IgD-negative memory B cell (primary cell): ENCODE data around the gene CMPK2. TPM values are rescaled to one million over a fixed set of nuclear protein-coding genes. Genes with fewer than 3 reads are reported as not detected.
A peak's percentile ranks its signal among the peaks of the same experiment; 100 is the strongest.

ENCODE experiments used
- H3K27ac Mint-ChIP-seq, 3 donors: one replicate each; pipeline ENCODE4 v1.8.0; 2020 to 2022; ENCODE audit warnings: mild to moderate bottlenecking in 3 of 3, mixed read lengths in 3 of 3, moderate library complexity in 1 of 3
- H3K27me3 Mint-ChIP-seq: one replicate; pipeline ENCODE4 v1.8.0; 2021; ENCODE audit warnings: mixed read lengths
- H3K36me3 Mint-ChIP-seq: one replicate; pipeline ENCODE4 v1.8.0; 2020; ENCODE audit warnings: mild to moderate bottlenecking, mixed read lengths
- H3K4me1 Mint-ChIP-seq, 3 donors: one replicate each; pipeline ENCODE4 v1.8.0; 2020 to 2022; ENCODE audit warnings: mixed read lengths in 3 of 3, mild to moderate bottlenecking in 1 of 3
- H3K4me3 Mint-ChIP-seq, 4 donors: one replicate each; pipeline ENCODE4 v1.8.0; 2020 to 2022; ENCODE audit warnings: mild to moderate bottlenecking in 4 of 4, mixed read lengths in 4 of 4, moderate library complexity in 3 of 4
- H3K9me3 Mint-ChIP-seq, 3 donors: one replicate each; pipeline ENCODE4 v1.8.0; 2020 to 2021; ENCODE audit warnings: mixed read lengths in 3 of 3, mild to moderate bottlenecking in 1 of 3
- polyA plus RNA-seq: library from polyadenylated mRNA; unstranded; fragments of 300-500 nt; fragmentation: Illumina TruSeq; gene quantifications from one replicate; pipeline ENCODE4 v1.2.3, GENCODE V29; 2021

The CMPK2 gene
- polyA plus RNA-seq, 1 donor from 2014 or later = 4.6 TPM

DNA sequence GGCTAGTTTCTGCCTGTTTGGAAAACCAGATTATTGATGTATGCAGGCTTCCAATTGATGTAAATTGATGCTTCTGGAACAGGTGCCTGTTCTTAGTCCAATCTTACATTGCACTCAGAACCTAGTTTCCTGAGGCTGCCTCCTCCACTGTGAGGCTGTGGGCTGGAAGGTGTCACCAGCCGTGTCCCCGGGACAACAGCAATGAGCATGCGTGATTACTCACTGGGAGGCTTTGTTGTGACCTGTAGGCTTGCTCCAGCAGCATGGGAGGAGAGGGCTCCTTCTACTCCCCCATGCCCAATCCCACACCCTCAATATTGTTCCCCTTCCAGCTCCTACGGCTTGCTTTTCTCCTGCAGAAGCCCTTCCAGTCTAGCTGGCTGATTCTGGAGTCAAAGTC is 23.0 kb upstream of the CMPK2 start:
- H3K9me3 Mint-ChIP-seq = no peaks in the 10 kb centered on the region
- H3K27me3 Mint-ChIP-seq = peaks cover 3% of the 10 kb centered on the region
- H3K4me1 Mint-ChIP-seq = no peaks in the 10 kb centered on the region
- peaks cover 5% of the 10 kb centered on the region for H3K36me3 Mint-ChIP-seq
- H3K27ac Mint-ChIP-seq = no peak overlapping the region
- H3K4me3 Mint-ChIP-seq = no peak overlapping the region

DNA sequence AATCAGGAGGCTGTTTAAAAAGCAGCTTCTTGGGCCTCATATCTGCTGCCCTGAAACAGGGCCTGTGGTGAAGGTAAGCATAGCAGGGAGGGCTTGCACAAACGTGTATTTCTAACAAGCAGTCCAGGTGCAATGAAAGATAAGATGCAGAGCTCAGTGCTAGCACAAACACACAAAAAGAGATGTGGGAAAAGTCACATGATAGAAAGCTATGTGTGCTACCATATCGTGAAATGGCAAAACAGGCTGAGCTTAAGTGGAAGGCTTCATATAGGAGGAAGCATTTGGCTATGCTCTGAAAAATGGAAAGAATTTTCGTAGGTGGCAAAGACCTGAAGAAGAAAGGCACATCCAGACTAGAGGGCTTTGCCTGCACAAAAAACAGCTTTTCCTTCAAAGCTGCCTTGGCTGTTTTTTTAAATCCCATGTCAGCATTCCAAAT is 22.1 kb upstream of the CMPK2 start:
- H3K27me3 Mint-ChIP-seq = peaks cover 3% of the 10 kb centered on the region
- no peaks in the 10 kb centered on the region for H3K9me3 Mint-ChIP-seq
- H3K4me3 Mint-ChIP-seq = no peak overlapping the region
- H3K27ac Mint-ChIP-seq = no peak overlapping the region
- no peaks in the 10 kb centered on the region for H3K4me1 Mint-ChIP-seq
- H3K36me3 Mint-ChIP-seq = peaks cover 4% of the 10 kb centered on the region

GRCh38 chr2:6885968-6886367 is 20.3 kb upstream of the CMPK2 start:
- Mint-ChIP-seq H3K4me3 (no peak overlapping the region), H3K4me1 (no peaks in the 10 kb centered on the region), H3K27ac (no peak overlapping the region), H3K9me3 (no peaks in the 10 kb centered on the region), H3K36me3 (peaks cover 4% of the 10 kb centered on the region), H3K27me3 (peaks cover 3% of the 10 kb centered on the region)

DNA sequence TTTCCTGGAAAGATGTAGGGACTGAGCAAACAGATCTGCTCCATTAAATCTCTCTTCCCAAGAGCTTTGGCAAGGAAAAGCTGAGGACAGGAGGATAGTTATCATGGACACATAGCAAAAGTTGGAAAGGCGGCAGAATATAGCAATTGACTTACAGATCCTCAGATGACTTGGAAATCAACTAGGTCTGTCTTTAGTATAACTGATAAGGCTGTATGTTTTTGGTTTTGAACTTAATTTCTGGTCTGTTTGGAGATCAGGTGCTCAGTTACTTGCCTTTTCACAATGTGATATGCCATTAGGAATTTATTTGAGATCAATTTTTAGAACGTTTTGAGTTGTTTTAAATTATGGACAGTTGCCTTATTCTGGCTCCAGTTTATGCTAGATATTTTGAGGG is 19.8 kb upstream of the CMPK2 start:
- Mint-ChIP-seq H3K27ac (no peak overlapping the region), H3K4me1 (peaks cover 0 to under 1% (median 0%) of the 10 kb centered on the region in 3 donors), H3K4me3 (no peak overlapping the region), H3K9me3 (no peaks in the 10 kb centered on the region), H3K36me3 (peaks cover 4% of the 10 kb centered on the region), H3K27me3 (peaks cover 3% of the 10 kb centered on the region)

DNA sequence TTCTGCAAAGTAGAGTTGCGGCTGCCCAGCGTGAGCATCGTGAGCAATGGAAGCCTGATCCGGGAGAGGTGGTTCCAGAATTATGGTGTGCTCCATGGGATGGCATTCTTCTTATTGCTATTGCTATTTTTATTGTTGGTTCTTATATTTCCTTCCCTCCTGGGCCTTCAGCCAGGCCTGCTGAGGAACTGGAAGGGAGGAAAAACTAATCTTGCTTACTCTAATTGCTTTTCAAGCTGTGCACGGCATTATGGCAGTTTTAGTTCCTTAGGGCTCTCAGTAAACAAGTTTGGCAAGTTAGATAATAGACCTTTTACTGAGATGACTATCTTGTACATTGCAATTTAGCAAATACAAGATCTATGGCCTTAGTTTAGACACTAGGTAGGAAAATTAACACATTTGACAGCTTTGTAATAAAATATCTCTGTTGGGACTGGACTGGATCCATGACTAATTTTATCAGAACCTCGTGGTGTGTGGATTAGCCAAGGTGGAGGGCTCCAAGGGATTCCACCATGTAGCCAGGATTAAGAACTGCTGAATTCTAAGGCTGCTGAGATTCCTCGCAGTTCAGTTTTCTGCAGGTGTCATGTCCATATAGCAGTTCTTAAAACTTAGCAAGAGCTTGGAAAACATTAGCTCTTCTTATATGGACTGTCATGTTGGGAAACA is 17.9 kb upstream of the CMPK2 start:
- no peaks in the 10 kb centered on the region for H3K9me3 Mint-ChIP-seq
- peaks cover 3% of the 10 kb centered on the region for H3K27me3 Mint-ChIP-seq
- H3K4me3 Mint-ChIP-seq = no peak overlapping the region
- H3K36me3 Mint-ChIP-seq = peaks cover 9% of the 10 kb centered on the region
- no peak overlapping the region for H3K27ac Mint-ChIP-seq
- H3K4me1 Mint-ChIP-seq = peaks cover 3 to 7% (median 5%) of the 10 kb centered on the region in 3 donors

GRCh38 chr2:6881516-6881915 is 15.8 kb upstream of the CMPK2 start:
- Mint-ChIP-seq H3K4me3 (no peak overlapping the region), H3K4me1 (peaks cover 10 to 19% (median 17%) of the 10 kb centered on the region in 3 donors), H3K9me3 (no peaks in the 10 kb centered on the region), H3K27me3 (no peaks in the 10 kb centered on the region), H3K27ac (no peak overlapping the region), H3K36me3 (peaks cover 9% of the 10 kb centered on the region)

DNA sequence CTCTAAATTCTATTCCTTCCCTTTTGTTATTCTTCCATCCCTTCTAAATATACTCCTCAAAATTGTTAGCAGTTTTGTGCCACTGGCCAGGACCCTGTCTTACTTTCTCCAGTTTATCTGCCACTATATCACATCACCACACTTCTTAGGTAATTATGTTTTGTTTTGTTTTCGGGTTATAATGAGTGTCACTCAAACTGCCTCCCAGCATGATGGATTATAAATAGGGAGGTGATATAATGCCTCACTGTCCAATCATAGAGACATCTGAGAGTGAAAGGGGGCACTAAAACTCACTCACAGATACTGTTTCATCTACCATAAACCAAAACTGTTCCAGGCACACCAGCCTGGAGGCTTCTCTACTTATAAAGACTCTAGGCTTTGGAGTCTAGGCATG is 15.3 kb upstream of the CMPK2 start:
- Mint-ChIP-seq H3K27me3 (no peaks in the 10 kb centered on the region), H3K27ac (no peak overlapping the region), H3K4me3 (peak overlapping the region in 1 of 4 donors; percentile 2), H3K36me3 (peaks cover 9% of the 10 kb centered on the region), H3K4me1 (peaks cover 10 to 22% (median 17%) of the 10 kb centered on the region in 3 donors), H3K9me3 (no peaks in the 10 kb centered on the region)

GRCh38 chr2:6880200-6880733 is 14.6 kb upstream of the CMPK2 start:
- H3K27me3 Mint-ChIP-seq = no peaks in the 10 kb centered on the region
- H3K4me3 Mint-ChIP-seq = peak overlapping the region in 2 of 4 donors; percentile 26 to 63
- peaks cover 10 to 22% (median 17%) of the 10 kb centered on the region in 3 donors for H3K4me1 Mint-ChIP-seq
- H3K9me3 Mint-ChIP-seq = no peaks in the 10 kb centered on the region
- no peak overlapping the region for H3K27ac Mint-ChIP-seq
- peaks cover 9% of the 10 kb centered on the region for H3K36me3 Mint-ChIP-seq

DNA sequence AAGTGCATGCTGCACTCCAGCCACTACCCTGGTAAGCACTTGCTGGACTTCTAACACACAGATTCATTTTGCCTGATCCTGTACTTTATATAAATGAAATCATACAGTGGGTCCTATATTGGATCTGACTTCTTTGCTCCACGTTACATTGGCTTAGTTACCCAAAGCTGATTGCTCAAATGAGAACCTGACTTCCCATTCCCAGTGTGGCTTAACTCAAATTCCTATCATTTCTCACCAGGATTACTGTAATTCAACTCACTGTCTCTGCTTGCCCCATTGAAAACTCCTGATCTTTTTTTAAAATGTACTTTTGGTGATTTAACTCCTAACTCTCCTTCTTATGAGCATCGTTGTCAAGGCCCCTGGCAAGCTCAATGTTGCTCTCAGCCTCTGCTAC is 13.3 kb upstream of the CMPK2 start:
- Mint-ChIP-seq H3K4me3 (peak overlapping the region in 1 of 4 donors; percentile 70), H3K27ac (no peak overlapping the region), H3K9me3 (no peaks in the 10 kb centered on the region), H3K36me3 (peaks cover 8% of the 10 kb centered on the region), H3K4me1 (peaks cover 10 to 22% (median 17%) of the 10 kb centered on the region in 3 donors), H3K27me3 (no peaks in the 10 kb centered on the region)

GRCh38 chr2:6878549-6878948 is 12.8 kb upstream of the CMPK2 start:
- H3K9me3 Mint-ChIP-seq = no peaks in the 10 kb centered on the region
- peaks cover 10 to 22% (median 17%) of the 10 kb centered on the region in 3 donors for H3K4me1 Mint-ChIP-seq
- no peaks in the 10 kb centered on the region for H3K27me3 Mint-ChIP-seq
- H3K4me3 Mint-ChIP-seq = peak overlapping the region in 2 of 4 donors; percentile 21 to 70
- peaks cover 7% of the 10 kb centered on the region for H3K36me3 Mint-ChIP-seq
- no peak overlapping the region for H3K27ac Mint-ChIP-seq

DNA sequence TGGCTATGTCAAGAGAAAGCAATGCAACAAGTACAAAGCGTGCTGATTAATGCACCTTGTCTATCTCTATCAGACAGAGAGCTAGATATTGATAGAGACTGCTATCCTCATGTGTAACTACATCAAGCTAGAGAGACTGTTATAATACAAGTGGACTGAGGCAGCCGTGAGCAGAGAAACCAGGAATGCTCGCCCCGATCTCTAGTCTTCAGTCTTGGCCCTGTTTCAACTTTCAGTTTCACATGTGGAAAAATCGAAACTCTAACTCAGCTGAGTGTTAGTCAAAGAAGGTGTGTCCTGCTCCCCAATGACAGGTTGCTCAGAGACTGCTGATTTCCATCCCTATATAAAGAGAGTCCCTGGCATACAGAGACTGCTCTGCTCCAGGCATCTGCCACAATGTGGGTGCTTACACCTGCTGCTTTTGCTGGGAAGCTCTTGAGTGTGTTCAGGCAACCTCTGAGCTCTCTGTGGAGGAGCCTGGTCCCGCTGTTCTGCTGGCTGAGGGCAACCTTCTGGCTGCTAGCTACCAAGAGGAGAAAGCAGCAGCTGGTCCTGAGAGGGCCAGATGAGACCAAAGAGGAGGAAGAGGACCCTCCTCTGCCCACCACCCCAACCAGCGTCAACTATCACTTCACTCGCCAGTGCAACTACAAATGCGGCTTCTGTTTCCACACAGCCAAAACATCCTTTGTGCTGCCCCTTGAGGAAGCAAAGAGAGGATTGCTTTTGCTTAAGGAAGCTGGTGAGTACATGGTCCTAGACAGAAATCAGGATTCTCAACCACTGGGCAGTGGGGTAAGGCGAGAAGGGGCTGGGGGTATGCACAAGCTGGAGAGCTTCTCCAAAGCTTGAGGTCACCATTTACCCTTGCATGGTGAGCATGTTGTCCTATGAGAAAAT is 11.9 kb upstream of the CMPK2 start, which contains the start of gene RSAD2:
Gene RSAD2 (plus strand): TSS at position 376 of the 903 bp plus-strand sequence. CDS start 24 bp downstream, at position 400.
- Mint-ChIP-seq H3K9me3 (no peaks in the 10 kb centered on the region), H3K27ac (peak within 1 kb of the TSS in 1 of 3 donors; percentile 79), H3K36me3 (peaks cover 7% of the 10 kb centered on the region), H3K4me3 (peak within 1 kb of the TSS; percentile 70 to 91 (median 82)), H3K4me1 (peaks cover 16 to 29% (median 22%) of the 10 kb centered on the region in 3 donors), H3K27me3 (peaks cover 2% of the 10 kb centered on the region)

DNA sequence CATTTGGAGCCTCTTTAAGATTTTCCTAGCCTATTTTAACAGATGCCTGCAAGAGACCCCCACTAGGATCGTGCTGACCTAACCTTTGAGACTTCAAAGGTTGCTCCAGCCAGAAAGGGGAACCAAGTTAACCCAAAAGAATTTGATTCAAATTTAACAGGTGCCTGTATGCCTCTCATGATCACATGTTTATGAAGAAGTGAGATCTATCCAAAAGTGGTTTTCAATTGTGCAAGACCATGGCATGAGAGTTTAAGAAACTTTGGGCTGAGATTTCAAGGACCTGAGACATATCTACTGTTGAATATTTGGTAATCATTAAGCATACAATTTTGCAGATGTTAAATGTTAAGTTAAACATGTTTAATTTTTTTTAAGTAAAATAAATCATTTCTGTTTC is 10.6 kb upstream of the CMPK2 start:
- no peaks in the 10 kb centered on the region for H3K9me3 Mint-ChIP-seq
- peak overlapping the region in 1 of 4 donors; percentile 47 for H3K4me3 Mint-ChIP-seq
- peaks cover 21 to 35% (median 28%) of the 10 kb centered on the region in 3 donors for H3K4me1 Mint-ChIP-seq
- peaks cover 7% of the 10 kb centered on the region for H3K36me3 Mint-ChIP-seq
- peaks cover 5% of the 10 kb centered on the region for H3K27me3 Mint-ChIP-seq
- H3K27ac Mint-ChIP-seq = no peak overlapping the region

- Mint-ChIP-seq H3K9me3 (no peaks in the 10 kb centered on the region), H3K4me3 (no peak overlapping the region), H3K4me1 (peaks cover 19 to 32% (median 28%) of the 10 kb centered on the region in 3 donors), H3K27ac (peak overlapping the region in 1 of 3 donors; percentile 40), H3K27me3 (peaks cover 5% of the 10 kb centered on the region), H3K36me3 (peaks cover 3% of the 10 kb centered on the region)
These were observed 8.3 kb upstream of the CMPK2 start for GRCh38 chr2:6874032-6874431.

- H3K4me1 Mint-ChIP-seq = peaks cover 16 to 22% (median 20%) of the 10 kb centered on the region in 3 donors
- peaks cover 3% of the 10 kb centered on the region for H3K36me3 Mint-ChIP-seq
- H3K27ac Mint-ChIP-seq = no peak overlapping the region
- peak overlapping the region in 2 of 4 donors; percentile 5 to 93 for H3K4me3 Mint-ChIP-seq
- peaks cover 5% of the 10 kb centered on the region for H3K27me3 Mint-ChIP-seq
- H3K9me3 Mint-ChIP-seq = no peaks in the 10 kb centered on the region
These were observed 6.7 kb upstream of the CMPK2 start for GRCh38 chr2:6872394-6872793.

- no peaks in the 10 kb centered on the region for H3K9me3 Mint-ChIP-seq
- H3K27me3 Mint-ChIP-seq = no peaks in the 10 kb centered on the region
- no peak overlapping the region for H3K27ac Mint-ChIP-seq
- H3K4me3 Mint-ChIP-seq = peak overlapping the region in 3 of 4 donors; percentile 52 to 83 (median 76)
- peaks cover 1% of the 10 kb centered on the region for H3K36me3 Mint-ChIP-seq
- peaks cover 4 to 13% (median 8%) of the 10 kb centered on the region in 3 donors for H3K4me1 Mint-ChIP-seq
These were observed 1.3 kb upstream of the CMPK2 start for GRCh38 chr2:6866982-6867381.
